Vagina (tissue), 2 donors: ENCODE data around the gene C10orf105. TPM values are rescaled to one million over a fixed set of nuclear protein-coding genes. Genes with fewer than 3 reads are reported as not detected.
A peak's percentile ranks its signal among the peaks of the same experiment; 100 is the strongest.

ENCODE experiments used
- DNase-seq, 2 donors: peaks; one replicate each; pipeline ENCODE4 v3.0.0-alpha.2; 2017; ENCODE audit errors: extremely low spot score in 2 of 2
- H3K27ac ChIP-seq: fragments of 200-600 bp; sonication (generic); one replicate; pipeline ENCODE4 v1.5.1; 2019
- H3K27me3 ChIP-seq: fragments of 200-600 bp; sonication (generic); one replicate; pipeline ENCODE4 v1.5.1; 2019
- H3K36me3 ChIP-seq, 2 donors: fragments of 200-600 bp; sonication (generic); one replicate each; pipeline ENCODE4 v1.5.1; 2017 to 2019
- H3K4me1 ChIP-seq: fragments of 200-600 bp; sonication (generic); one replicate; pipeline ENCODE4 v1.5.1; 2019
- H3K4me3 ChIP-seq, 2 donors: fragments of 200-600 bp; sonication (generic); 1 replicate in 1 of 2; 2 replicates in 1 of 2; pipeline ENCODE4 v1.5.1; 2016 to 2019
- H3K9me3 ChIP-seq: fragments of 200-600 bp; sonication (generic); one replicate; pipeline ENCODE4 v1.5.1; 2019
- CTCF ChIP-seq, 3 experiments: fragments of 450-650 bp in 2 of 3; fragments of 200-600 bp in 1 of 3; sonication (generic) in 1 of 3; IDR thresholded peaks; one replicate each; pipeline ENCODE4 v1.5.1; 2017 to 2019; ENCODE audit warnings: antibody characterized with exemption in 3 of 3, mild to moderate bottlenecking in 2 of 3, moderate library complexity in 2 of 3
- POLR2A ChIP-seq, 2 donors: fragments of 450-650 bp; IDR thresholded peaks; one replicate each; pipeline ENCODE4 v1.6.1; 2017; ENCODE audit warnings: antibody characterized with exemption in 2 of 2, mild to moderate bottlenecking in 2 of 2, moderate library complexity in 2 of 2
- POLR2AphosphoS5 ChIP-seq, 2 donors: sonication (generic); formaldehyde crosslinking; IDR thresholded peaks; one replicate each; pipeline ENCODE4 v1.9.0; 2017; ENCODE audit warnings: antibody characterized with exemption in 2 of 2, mild to moderate bottlenecking in 2 of 2, low read depth in 1 of 2; ENCODE audit not compliant: insufficient read depth in 1 of 2
- intact Hi-C: fragments of 100-400 bp; cut with DNase I; formaldehyde crosslinking; loops from one replicate; pipeline ENCODE4 v1.15.1; 2023
- total RNA-seq: library from RNA; depleted of rRNA; stranded (reverse); fragments of >200 nt; gene quantifications from one replicate; pipeline ENCODE4 v1.2.3, GENCODE V29; 2016

Gene C10orf105
- 0.49 TPM for total RNA-seq

DNA sequence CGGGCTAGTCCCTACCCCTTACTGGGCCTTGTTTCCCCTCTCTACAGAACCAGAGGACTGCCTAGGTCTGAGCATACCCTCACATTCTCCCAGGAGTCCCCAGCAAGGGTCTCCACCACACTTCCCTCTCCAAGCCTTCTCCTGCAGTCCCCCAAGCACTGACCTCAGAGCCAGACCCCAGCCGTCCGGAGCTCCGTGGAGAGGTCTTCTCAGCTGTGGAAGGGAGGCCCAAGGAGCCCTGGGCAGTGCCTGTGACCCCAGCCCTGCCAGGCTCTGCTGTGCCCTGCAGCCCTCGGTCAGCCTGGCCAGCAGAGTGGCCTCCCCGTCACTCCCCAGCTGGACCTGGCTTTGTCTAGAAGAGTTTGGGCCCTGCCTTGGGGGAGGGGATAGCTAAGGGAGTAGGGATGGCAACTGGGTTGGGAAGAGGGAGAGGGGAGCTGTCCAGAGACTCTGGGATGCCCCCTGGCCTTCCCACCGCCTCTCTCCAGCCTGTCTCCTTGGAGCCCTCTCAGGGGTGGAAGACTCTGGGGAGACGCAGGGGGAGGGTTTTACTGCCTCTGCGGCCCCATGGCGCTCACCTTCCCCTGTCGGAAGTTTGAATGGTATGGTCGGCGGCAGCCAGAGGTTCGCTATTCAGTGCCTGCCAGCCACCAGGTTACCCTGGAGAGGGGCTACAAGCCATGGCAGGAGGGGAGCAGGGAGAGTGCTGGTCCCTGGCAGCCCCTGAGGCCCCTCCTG, at the start of gene C10orf105:
Gene C10orf105, minus strand, starts transcription at position 315 of the 738 bp plus-strand sequence. CDS start 3,441 bp downstream, outside the sequence.
- peak within 1 kb of the TSS; percentile 7 for H3K27ac ChIP-seq
- no peak within 1 kb of the TSS for H3K4me3 ChIP-seq
- no peaks in the 10 kb centered on the region for H3K36me3 ChIP-seq
- intact Hi-C loops, result no loop called here
- no peak for DNase-seq
- no peaks in the 10 kb centered on the region for H3K27me3 ChIP-seq
- no peaks in the 10 kb centered on the region for H3K9me3 ChIP-seq
- peaks cover 43% of the 10 kb centered on the region for H3K4me1 ChIP-seq
- TF ChIP-seq POLR2AphosphoS5 (IDR thresholded peaks at IDR 0.05; ENCODE audit: insufficient read depth in 1 of 2, low read depth in 1 of 2) (no peak), POLR2A (IDR thresholded peaks at IDR 0.05) (no peak)

GRCh38 chr10:71767420-71768035, 48.0 kb upstream of the C10orf105 start:
- intact Hi-C loops, result no loop called here
- TF ChIP-seq CTCF (IDR thresholded peaks at IDR 0.05) (no peak), POLR2AphosphoS5 (IDR thresholded peaks at IDR 0.05; ENCODE audit: insufficient read depth in 1 of 2, low read depth in 1 of 2) (peak in 1 of 2 donors; percentile 35)
- H3K9me3 ChIP-seq, result no peaks in the 10 kb centered on the region
- DNase-seq, result no peak
- H3K4me1 ChIP-seq, result peaks cover 99% of the 10 kb centered on the region
- H3K27ac ChIP-seq, result peak overlapping the region; percentile 99
- H3K36me3 ChIP-seq, result no peaks in the 10 kb centered on the region
- H3K27me3 ChIP-seq, result no peaks in the 10 kb centered on the region
- peak overlapping the region in 1 of 2 donors; percentile 9 for H3K4me3 ChIP-seq

- Histone ChIP-seq H3K27ac (peak overlapping the region; percentile 99), H3K9me3 (no peaks in the 10 kb centered on the region), H3K27me3 (no peaks in the 10 kb centered on the region), H3K4me1 (peaks cover 100% of the 10 kb centered on the region), H3K4me3 (no peak overlapping the region), H3K36me3 (no peaks in the 10 kb centered on the region)
- intact Hi-C loops, result no loop called here
- DNase-seq, result no peak
- TF ChIP-seq POLR2A (IDR thresholded peaks at IDR 0.05) (no peak), CTCF (IDR thresholded peaks at IDR 0.05) (no peak), POLR2AphosphoS5 (IDR thresholded peaks at IDR 0.05; ENCODE audit: insufficient read depth in 1 of 2, low read depth in 1 of 2) (peak in 1 of 2 donors; percentile 43)
These were observed 47.3 kb upstream of the C10orf105 start for GRCh38 chr10:71766717-71767419.

- Histone ChIP-seq H3K9me3 (no peaks in the 10 kb centered on the region), H3K4me3 (peak overlapping the region in 1 of 2 donors; percentile 2), H3K27me3 (no peaks in the 10 kb centered on the region), H3K4me1 (peaks cover 100% of the 10 kb centered on the region), H3K27ac (peak overlapping the region; percentile 99), H3K36me3 (peaks cover 0 to 7% of the 10 kb centered on the region in 2 donors)
- TF ChIP-seq POLR2A (IDR thresholded peaks at IDR 0.05) (no peak), POLR2AphosphoS5 (IDR thresholded peaks at IDR 0.05; ENCODE audit: insufficient read depth in 1 of 2, low read depth in 1 of 2) (no peak), CTCF (IDR thresholded peaks at IDR 0.05) (no peak)
- intact Hi-C loops, result no loop called here
- DNase-seq, result no peak
These were observed 46.5 kb upstream of the C10orf105 start for GRCh38 chr10:71765906-71766716.
